ENCODE results near the gene PPP6R3. TPM values are rescaled to one million over a fixed set of nuclear protein-coding genes. Genes with fewer than 3 reads are reported as not detected.
"Not testable (repeated sequence)": the region's sequence is repeated elsewhere in the genome, so short reads cannot be mapped to it uniquely, and the experiment has no call there.

The PPP6R3 gene
- polyA plus RNA-seq, 4 donors, result 30.5 to 68.7 (median 39.1) TPM

DNA sequence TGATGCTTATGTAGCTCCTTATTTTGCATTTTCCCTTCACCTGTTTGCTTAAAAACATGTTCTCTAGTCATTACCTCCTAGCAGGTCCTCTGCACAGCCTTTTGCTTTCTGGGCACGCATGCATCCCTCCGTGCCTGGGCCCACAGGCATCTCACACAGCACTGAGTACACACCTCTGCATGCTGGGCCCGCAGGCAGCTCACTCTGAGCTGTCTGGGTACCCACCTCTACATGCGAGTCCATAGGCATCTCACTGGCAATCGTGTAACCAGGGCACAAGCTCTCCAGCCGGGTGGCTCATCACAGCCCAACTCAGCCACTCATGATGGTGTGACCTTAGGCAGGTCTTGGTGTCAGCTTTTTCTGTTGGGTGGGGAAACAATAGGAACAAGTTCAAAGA is 155.1 kb downstream of the PPP6R3 start:
- H3K4me3 ChIP-seq (ENCODE audit: low read depth in 1 of 3, low read length in 3 of 3), result no peak overlapping the region
- 94 to 95% (median 95%) methylated on average over 6 of the region's 6 CpGs for WGBS, 3 donors
- no peak for DNase-seq
- peaks cover 13 to 39% (median 24%) of the 10 kb centered on the region in 3 donors for H3K36me3 ChIP-seq (ENCODE audit: control insufficient read depth in 3 of 3, insufficient read depth in 2 of 3, low read depth in 1 of 3, low read length in 3 of 3)
- no peak overlapping the region for H3K27ac ChIP-seq (ENCODE audit: low read depth in 1 of 3, low read length in 2 of 3)
- H3K27me3 ChIP-seq (ENCODE audit: control insufficient read depth in 3 of 3, insufficient read depth in 3 of 3, low read length in 3 of 3), result no peaks in the 10 kb centered on the region
- H3K9me3 ChIP-seq (ENCODE audit: control insufficient read depth in 2 of 2, insufficient read depth in 1 of 2, low read depth in 1 of 2, low read length in 1 of 2), result no peaks in the 10 kb centered on the region
- no peaks in the 10 kb centered on the region for H3K4me1 ChIP-seq (ENCODE audit: control insufficient read depth in 3 of 3, insufficient read depth in 2 of 3, low read depth in 1 of 3, low read length in 2 of 3)
- FAIRE-seq, result no peak

DNA sequence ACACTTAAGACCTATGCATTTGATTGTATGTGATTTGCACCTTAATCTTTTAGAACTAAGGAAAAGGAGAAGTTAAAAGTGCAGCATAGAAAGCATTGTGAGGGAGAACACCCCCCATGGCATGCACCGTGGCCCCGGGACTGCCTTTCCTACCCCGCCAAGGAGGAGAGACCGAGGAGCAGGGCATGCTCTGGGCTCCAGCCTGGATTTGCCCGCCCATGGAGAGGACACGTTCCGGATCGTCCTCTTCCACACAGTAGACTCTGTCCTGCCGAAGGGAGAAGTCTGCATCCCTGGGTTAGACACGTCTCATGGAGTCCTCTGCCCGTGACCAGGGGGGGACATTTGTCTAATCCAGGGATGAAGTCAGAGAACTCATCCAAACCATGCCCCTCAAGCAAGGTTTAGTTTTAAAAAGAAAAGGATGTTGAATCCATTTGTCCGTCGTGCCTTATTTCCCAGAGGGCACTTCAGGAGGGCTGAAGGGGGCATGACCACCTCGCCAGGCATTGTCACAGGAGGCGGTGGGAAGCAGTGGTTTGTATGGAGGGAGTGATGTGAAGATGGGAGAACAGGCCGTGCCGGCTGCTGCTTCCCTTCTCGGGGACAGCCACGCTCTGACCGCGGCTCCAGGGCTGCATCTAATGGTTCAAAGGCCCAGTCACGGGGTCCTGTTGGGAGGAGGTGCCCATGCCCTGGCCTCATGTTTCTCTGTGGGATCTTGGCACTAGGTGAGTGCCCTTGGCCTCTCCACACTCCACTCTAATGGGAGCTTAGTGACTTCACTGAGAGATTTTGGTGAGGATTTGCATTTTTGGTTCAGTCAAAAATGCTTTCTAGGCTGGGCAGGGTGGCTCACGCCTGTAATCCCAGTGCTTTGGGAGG is 157.6 kb downstream of the PPP6R3 start:
- Histone ChIP-seq H3K4me1 (ENCODE audit: control insufficient read depth in 3 of 3, insufficient read depth in 2 of 3, low read depth in 1 of 3, low read length in 2 of 3) (no peaks in the 10 kb centered on the region), H3K9me3 (ENCODE audit: control insufficient read depth in 2 of 2, insufficient read depth in 1 of 2, low read depth in 1 of 2, low read length in 1 of 2) (no peaks in the 10 kb centered on the region), H3K36me3 (ENCODE audit: control insufficient read depth in 3 of 3, insufficient read depth in 2 of 3, low read depth in 1 of 3, low read length in 3 of 3) (peaks cover 6 to 23% (median 8%) of the 10 kb centered on the region in 3 donors), H3K4me3 (ENCODE audit: low read depth in 1 of 3, low read length in 3 of 3) (no peak overlapping the region), H3K27me3 (ENCODE audit: control insufficient read depth in 3 of 3, insufficient read depth in 3 of 3, low read length in 3 of 3) (no peaks in the 10 kb centered on the region), H3K27ac (ENCODE audit: low read depth in 1 of 3, low read length in 2 of 3) (no peak overlapping the region)
- FAIRE-seq (no peak), DNase-seq (no peak)
- WGBS, 3 donors, result 89 to 90% (median 90%) methylated on average over 23 of the region's 23 CpGs

DNA sequence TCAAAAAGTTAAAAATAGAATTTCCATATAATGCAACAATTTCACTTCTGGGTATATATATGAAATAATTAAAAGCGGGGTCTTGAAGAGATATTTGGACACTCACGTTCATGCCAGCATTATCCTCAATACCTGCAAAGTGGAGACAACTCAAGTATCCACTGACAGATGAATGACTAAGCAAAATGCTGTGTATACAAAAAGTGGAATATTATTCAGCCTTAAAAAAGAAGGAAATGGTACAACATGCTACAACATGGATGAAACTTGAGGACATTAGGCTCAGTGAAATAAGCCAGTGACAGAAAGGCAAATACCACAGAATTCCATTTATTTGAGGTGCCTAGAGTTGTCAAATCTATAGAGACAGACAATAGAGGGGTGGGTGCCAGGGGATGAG is 161.3 kb downstream of the PPP6R3 start:
- H3K4me1 ChIP-seq (ENCODE audit: control insufficient read depth in 3 of 3, insufficient read depth in 2 of 3, low read depth in 1 of 3, low read length in 2 of 3), result no peaks in the 10 kb centered on the region
- no peak overlapping the region for H3K4me3 ChIP-seq (ENCODE audit: low read depth in 1 of 3, low read length in 3 of 3)
- H3K9me3 ChIP-seq (ENCODE audit: control insufficient read depth in 2 of 2, insufficient read depth in 1 of 2, low read depth in 1 of 2, low read length in 1 of 2), result peaks cover 0 to 4% of the 10 kb centered on the region in 2 donors
- WGBS, 3 donors, result 91 to 95% (median 93%) methylated on average over 2 of the region's 2 CpGs
- H3K36me3 ChIP-seq (ENCODE audit: control insufficient read depth in 3 of 3, insufficient read depth in 2 of 3, low read depth in 1 of 3, low read length in 3 of 3), result no peaks in the 10 kb centered on the region
- FAIRE-seq, result no peak
- H3K27ac ChIP-seq (ENCODE audit: low read depth in 1 of 3, low read length in 2 of 3), result no peak overlapping the region
- H3K27me3 ChIP-seq (ENCODE audit: control insufficient read depth in 3 of 3, insufficient read depth in 3 of 3, low read length in 3 of 3), result no peaks in the 10 kb centered on the region
- no peak for DNase-seq

DNA sequence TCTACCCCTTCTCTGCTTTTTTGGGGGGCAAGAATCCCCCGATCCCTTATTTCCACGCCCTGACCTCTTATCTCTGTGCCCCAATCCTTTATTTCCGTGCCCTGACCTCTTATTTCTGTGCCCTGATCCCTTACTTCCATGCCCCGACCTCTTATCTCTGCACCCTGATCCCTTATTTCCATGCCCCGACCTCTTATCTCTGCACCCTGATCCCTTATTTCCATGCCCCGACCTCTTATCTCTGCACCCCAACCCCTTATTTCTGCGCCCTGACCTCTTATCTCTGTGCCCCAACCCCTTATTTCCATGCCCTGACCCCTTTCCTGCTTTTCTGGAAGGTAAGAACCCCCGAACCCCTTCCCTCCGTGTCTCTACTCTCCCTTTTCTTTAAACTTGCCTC is 163.2 kb downstream of the PPP6R3 start:
- not testable (repeated sequence) for H3K9me3 ChIP-seq (ENCODE audit: control insufficient read depth in 2 of 2, insufficient read depth in 1 of 2, low read depth in 1 of 2, low read length in 1 of 2); H3K27me3 ChIP-seq (ENCODE audit: control insufficient read depth in 3 of 3, insufficient read depth in 3 of 3, low read length in 3 of 3); H3K36me3 ChIP-seq (ENCODE audit: control insufficient read depth in 3 of 3, insufficient read depth in 2 of 3, low read depth in 1 of 3, low read length in 3 of 3); H3K4me3 ChIP-seq (ENCODE audit: low read depth in 1 of 3, low read length in 3 of 3); H3K4me1 ChIP-seq (ENCODE audit: control insufficient read depth in 3 of 3, insufficient read depth in 2 of 3, low read depth in 1 of 3, low read length in 2 of 3); FAIRE-seq; H3K27ac ChIP-seq (ENCODE audit: low read depth in 1 of 3, low read length in 2 of 3); DNase-seq
- WGBS, 3 donors, result 16 to 66% (median 39%) methylated on average over 9 of the region's 9 CpGs

DNA sequence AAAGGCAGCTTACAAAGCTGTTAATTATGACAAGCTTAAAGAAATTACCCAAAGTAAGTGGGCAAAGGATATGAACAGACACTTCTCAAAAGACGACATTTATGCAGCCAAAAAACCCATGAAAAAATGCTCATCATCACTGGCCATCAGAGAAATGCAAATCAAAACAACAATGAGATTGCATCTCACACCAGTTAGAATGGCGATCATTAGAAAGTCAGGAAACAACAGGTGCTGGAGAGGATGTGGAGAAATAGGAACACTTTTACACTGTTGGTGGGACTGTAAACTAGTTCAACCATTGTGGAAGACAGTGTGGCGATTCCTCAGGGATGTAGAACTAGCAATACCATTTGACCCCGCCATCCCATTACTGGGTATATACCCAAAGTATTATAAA is 164.5 kb downstream of the PPP6R3 start:
- not testable (repeated sequence) for H3K9me3 ChIP-seq (ENCODE audit: control insufficient read depth in 2 of 2, insufficient read depth in 1 of 2, low read depth in 1 of 2, low read length in 1 of 2); FAIRE-seq
- 86 to 96% (median 91%) methylated on average over 4 of the region's 4 CpGs for WGBS, 3 donors

DNA sequence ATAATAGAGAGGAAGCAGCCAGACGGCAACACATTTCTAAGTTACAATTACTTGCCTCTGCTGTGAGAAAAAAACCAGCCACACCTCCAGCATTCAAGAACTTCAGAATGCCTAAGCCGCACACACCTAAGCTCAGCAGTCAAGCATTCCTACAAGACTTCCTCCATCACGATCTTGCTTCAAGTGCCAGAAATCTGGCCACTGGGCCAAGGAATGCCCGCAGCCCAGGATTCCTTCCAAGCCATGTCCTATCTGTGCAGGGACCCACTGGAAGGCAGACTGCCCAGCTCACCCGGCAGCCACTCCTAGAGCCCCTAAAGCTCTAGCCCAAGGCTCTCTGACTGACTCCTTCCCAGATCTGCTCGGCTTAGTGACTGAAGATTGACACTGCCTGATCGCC is 165.7 kb downstream of the PPP6R3 start:
- H3K27ac ChIP-seq (ENCODE audit: low read depth in 1 of 3, low read length in 2 of 3); H3K9me3 ChIP-seq (ENCODE audit: control insufficient read depth in 2 of 2, insufficient read depth in 1 of 2, low read depth in 1 of 2, low read length in 1 of 2); H3K4me1 ChIP-seq (ENCODE audit: control insufficient read depth in 3 of 3, insufficient read depth in 2 of 3, low read depth in 1 of 3, low read length in 2 of 3); FAIRE-seq; H3K27me3 ChIP-seq (ENCODE audit: control insufficient read depth in 3 of 3, insufficient read depth in 3 of 3, low read length in 3 of 3); H3K36me3 ChIP-seq (ENCODE audit: control insufficient read depth in 3 of 3, insufficient read depth in 2 of 3, low read depth in 1 of 3, low read length in 3 of 3); H3K4me3 ChIP-seq (ENCODE audit: low read depth in 1 of 3, low read length in 3 of 3); DNase-seq: not testable (repeated sequence)
- 85 to 89% (median 87%) methylated on average over 7 of the region's 7 CpGs for WGBS, 3 donors

More for the DNA sequence above, 164.5 kb downstream of the PPP6R3 start:
- not testable (repeated sequence) for H3K27me3 ChIP-seq (ENCODE audit: control insufficient read depth in 3 of 3, insufficient read depth in 3 of 3, low read length in 3 of 3); H3K27ac ChIP-seq (ENCODE audit: low read depth in 1 of 3, low read length in 2 of 3); H3K4me1 ChIP-seq (ENCODE audit: control insufficient read depth in 3 of 3, insufficient read depth in 2 of 3, low read depth in 1 of 3, low read length in 2 of 3); H3K4me3 ChIP-seq (ENCODE audit: low read depth in 1 of 3, low read length in 3 of 3); H3K36me3 ChIP-seq (ENCODE audit: control insufficient read depth in 3 of 3, insufficient read depth in 2 of 3, low read depth in 1 of 3, low read length in 3 of 3); DNase-seq

DNA sequence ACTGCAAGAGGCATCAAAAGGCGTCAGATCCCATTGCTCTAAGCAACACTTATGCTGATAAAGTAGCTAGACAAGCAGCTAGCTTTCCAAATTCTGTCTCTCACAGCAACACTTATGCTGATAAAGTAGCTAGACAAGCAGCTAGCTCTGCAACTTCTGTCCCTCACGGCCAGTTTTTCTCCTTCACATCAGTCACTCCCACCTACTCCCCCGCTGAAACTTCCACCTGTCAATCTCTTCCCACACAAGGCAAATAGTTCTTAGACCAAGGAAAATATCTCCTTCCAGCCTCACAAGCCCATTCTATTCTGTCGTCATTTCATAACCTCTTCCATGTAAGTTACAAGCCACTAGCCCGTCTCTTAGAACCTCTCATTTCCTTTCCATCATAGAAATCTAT is 168.3 kb downstream of the PPP6R3 start:
- H3K4me1 ChIP-seq (ENCODE audit: control insufficient read depth in 3 of 3, insufficient read depth in 2 of 3, low read depth in 1 of 3, low read length in 2 of 3); H3K27ac ChIP-seq (ENCODE audit: low read depth in 1 of 3, low read length in 2 of 3); H3K36me3 ChIP-seq (ENCODE audit: control insufficient read depth in 3 of 3, insufficient read depth in 2 of 3, low read depth in 1 of 3, low read length in 3 of 3); H3K9me3 ChIP-seq (ENCODE audit: control insufficient read depth in 2 of 2, insufficient read depth in 1 of 2, low read depth in 1 of 2, low read length in 1 of 2); DNase-seq; FAIRE-seq; H3K4me3 ChIP-seq (ENCODE audit: low read depth in 1 of 3, low read length in 3 of 3); H3K27me3 ChIP-seq (ENCODE audit: control insufficient read depth in 3 of 3, insufficient read depth in 3 of 3, low read length in 3 of 3): not testable (repeated sequence)
- 69 to 80% (median 72%) methylated on average over 5 of the region's 5 CpGs for WGBS, 3 donors

DNA sequence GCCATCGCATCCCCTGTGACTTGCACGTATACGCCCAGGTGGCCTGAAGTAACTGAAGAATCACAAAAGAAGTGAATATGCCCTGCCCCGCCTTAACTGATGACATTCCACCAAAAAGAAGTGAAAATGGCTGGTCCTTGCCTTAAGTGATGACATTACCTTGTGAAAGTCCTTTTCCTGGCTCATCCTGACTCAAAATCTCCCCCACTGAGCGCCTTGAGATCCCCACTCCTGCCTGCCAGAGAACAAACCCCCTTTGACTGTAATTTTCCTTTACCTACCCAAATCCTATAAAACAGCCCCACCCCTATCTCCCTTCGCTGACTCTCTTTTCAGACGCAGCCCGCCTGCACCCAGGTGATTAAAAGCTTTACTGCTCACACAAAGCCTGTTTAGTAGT is 171.8 kb downstream of the PPP6R3 start:
- H3K36me3 ChIP-seq (ENCODE audit: control insufficient read depth in 3 of 3, insufficient read depth in 2 of 3, low read depth in 1 of 3, low read length in 3 of 3); H3K4me3 ChIP-seq (ENCODE audit: low read depth in 1 of 3, low read length in 3 of 3); FAIRE-seq; H3K27ac ChIP-seq (ENCODE audit: low read depth in 1 of 3, low read length in 2 of 3); DNase-seq; H3K27me3 ChIP-seq (ENCODE audit: control insufficient read depth in 3 of 3, insufficient read depth in 3 of 3, low read length in 3 of 3); H3K9me3 ChIP-seq (ENCODE audit: control insufficient read depth in 2 of 2, insufficient read depth in 1 of 2, low read depth in 1 of 2, low read length in 1 of 2); H3K4me1 ChIP-seq (ENCODE audit: control insufficient read depth in 3 of 3, insufficient read depth in 2 of 3, low read depth in 1 of 3, low read length in 2 of 3): not testable (repeated sequence)
- WGBS, 3 donors, result 86 to 93% (median 89%) methylated on average over 7 to 8 of the region's 8 CpGs

DNA sequence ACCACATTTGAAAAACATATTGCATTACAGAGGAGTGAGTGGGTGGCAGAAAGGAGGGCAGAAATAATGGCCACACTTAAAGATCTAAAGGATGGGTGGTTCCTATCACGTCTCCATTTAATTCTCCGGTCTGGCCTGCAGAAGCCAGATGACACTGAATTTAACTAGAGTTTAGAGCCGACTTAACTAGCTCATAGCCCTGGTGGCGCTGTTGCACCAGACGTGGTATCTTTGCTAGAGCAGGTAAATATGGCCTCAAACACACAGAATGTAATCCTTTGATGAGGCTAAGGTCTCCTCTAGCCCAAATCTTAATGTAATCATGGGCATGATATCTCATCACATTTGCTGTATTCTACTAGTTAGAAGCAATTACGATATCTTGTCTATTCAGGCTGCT is 172.2 kb downstream of the PPP6R3 start:
- Histone ChIP-seq H3K4me3 (ENCODE audit: low read depth in 1 of 3, low read length in 3 of 3) (no peak overlapping the region), H3K4me1 (ENCODE audit: control insufficient read depth in 3 of 3, insufficient read depth in 2 of 3, low read depth in 1 of 3, low read length in 2 of 3) (no peaks in the 10 kb centered on the region), H3K27me3 (ENCODE audit: control insufficient read depth in 3 of 3, insufficient read depth in 3 of 3, low read length in 3 of 3) (peaks cover 0 to 4% (median 2%) of the 10 kb centered on the region in 3 donors), H3K9me3 (ENCODE audit: control insufficient read depth in 2 of 2, insufficient read depth in 1 of 2, low read depth in 1 of 2, low read length in 1 of 2) (no peaks in the 10 kb centered on the region), H3K27ac (ENCODE audit: low read depth in 1 of 3, low read length in 2 of 3) (no peak overlapping the region), H3K36me3 (ENCODE audit: control insufficient read depth in 3 of 3, insufficient read depth in 2 of 3, low read depth in 1 of 3, low read length in 3 of 3) (no peaks in the 10 kb centered on the region)
- FAIRE-seq, result no peak
- 32 to 42% (median 41%) methylated on average over 6 of the region's 6 CpGs for WGBS, 3 donors
- DNase-seq, result peak; percentile 64 to 72
